Ishikawa (cell line): ENCODE results near the gene SEC14L6.

Source experiments
- CEBPB ChIP-seq: IDR thresholded peaks from 2 replicates; pipeline ENCODE4 v1.6.1; 2012
- CREB1 ChIP-seq: IDR thresholded peaks from 2 replicates; pipeline ENCODE4 v1.6.1; 2012; ENCODE audit warnings: low read depth
- EGR1 ChIP-seq: IDR thresholded peaks from 2 replicates; pipeline ENCODE4 v1.6.1; 2012
- EP300 ChIP-seq: IDR thresholded peaks from 2 replicates; pipeline ENCODE4 v1.6.1; 2012; ENCODE audit warnings: borderline replicate concordance
- FOXM1 ChIP-seq: IDR thresholded peaks from 2 replicates; pipeline ENCODE4 v1.6.1; 2012; ENCODE audit warnings: low read depth, borderline replicate concordance
- MAX ChIP-seq: IDR thresholded peaks from 2 replicates; pipeline ENCODE4 v1.6.1; 2012
- NFIC ChIP-seq: IDR thresholded peaks from 2 replicates; pipeline ENCODE4 v1.6.1; 2012
- RAD21 ChIP-seq: IDR thresholded peaks from 2 replicates; pipeline ENCODE4 v1.6.1; 2012; ENCODE audit warnings: low read depth
- REST ChIP-seq: IDR thresholded peaks from 2 replicates; pipeline ENCODE4 v1.6.1; 2012; ENCODE audit warnings: low read depth, mild to moderate bottlenecking
- TAF1 ChIP-seq: IDR thresholded peaks from 2 replicates; pipeline ENCODE4 v1.6.1; 2012; ENCODE audit warnings: low read depth, mild to moderate bottlenecking
- TCF12 ChIP-seq: IDR thresholded peaks from 2 replicates; pipeline ENCODE4 v1.6.1; 2012; ENCODE audit warnings: low read depth
- TEAD4 ChIP-seq: IDR thresholded peaks from 2 replicates; pipeline ENCODE4 v1.6.1; 2012
- USF1 ChIP-seq: IDR thresholded peaks from 2 replicates; pipeline ENCODE4 v1.6.1; 2012
- YY1 ChIP-seq: IDR thresholded peaks from 2 replicates; pipeline ENCODE4 v1.6.1; 2012; ENCODE audit warnings: low read depth
- ZBTB7A ChIP-seq: IDR thresholded peaks from 2 replicates; pipeline ENCODE4 v1.6.1; 2012; ENCODE audit warnings: low read depth

SEC14L6 gene

GRCh38 chr22:30507670-30508069, 38.9 kb downstream of the SEC14L6 start:
- TF ChIP-seq EP300 (no peak), TCF12 (no peak), FOXM1 (no peak), CEBPB (no peak), USF1 (no peak), TEAD4 (no peak)

- peak; percentile 49 for TF ChIP-seq NFIC
- TF ChIP-seq EGR1 = no peak
Measured at GRCh38 chr22:30506507-30506968, 40.0 kb downstream of the SEC14L6 start.

GRCh38 chr22:30503551-30503950, 43.0 kb downstream of the SEC14L6 start:
- TF ChIP-seq EGR1 = no peak
- TF ChIP-seq EP300 = no peak
- no peak for TF ChIP-seq NFIC
- TF ChIP-seq TCF12 = no peak
- TF ChIP-seq USF1 = no peak
- no peak for TF ChIP-seq TAF1
- TF ChIP-seq YY1 = no peak
- no peak for TF ChIP-seq TEAD4
- no peak for TF ChIP-seq CEBPB
- no peak for TF ChIP-seq ZBTB7A
- no peak for TF ChIP-seq CREB1
- TF ChIP-seq FOXM1 = no peak
- no peak for TF ChIP-seq REST
- no peak for TF ChIP-seq RAD21
- no peak for TF ChIP-seq MAX

- TF ChIP-seq YY1 = no peak
- no peak for TF ChIP-seq CREB1
- no peak for TF ChIP-seq CEBPB
- TF ChIP-seq USF1 = no peak
- no peak for TF ChIP-seq RAD21
- no peak for TF ChIP-seq REST
- no peak for TF ChIP-seq EGR1
- TF ChIP-seq NFIC = no peak
- no peak for TF ChIP-seq TCF12
- no peak for TF ChIP-seq TEAD4
- no peak for TF ChIP-seq MAX
- no peak for TF ChIP-seq TAF1
- no peak for TF ChIP-seq FOXM1
- no peak for TF ChIP-seq EP300
Measured at GRCh38 chr22:30502911-30503310, 43.6 kb downstream of the SEC14L6 start.

- TF ChIP-seq EP300 (no peak), ZBTB7A (no peak), TEAD4 (no peak), TCF12 (no peak), CEBPB (no peak), USF1 (no peak), EGR1 (no peak), YY1 (no peak), REST (no peak), TAF1 (no peak), MAX (no peak), FOXM1 (no peak), CREB1 (no peak), RAD21 (no peak), NFIC (no peak)
Measured at GRCh38 chr22:30502153-30502552, 44.4 kb downstream of the SEC14L6 start.
